PC-9 (cell line): ENCODE results near the gene TOR4A. TPM values are rescaled to one million over a fixed set of nuclear protein-coding genes. Genes with fewer than 3 reads are reported as not detected.
A peak's percentile ranks its signal among the peaks of the same experiment; 100 is the strongest.

ENCODE experiments used
- Bru-seq: library from RNA; stranded (reverse); fragments of 400-500 nt; gene quantifications from one replicate; lab custom pipeline; 2021; lab: Mats Ljungman, UMichigan
- BruChase-seq, 2 experiments: library from RNA; stranded (reverse); fragments of 400-500 nt; gene quantifications; one replicate each; lab custom pipeline; 2021; lab: Mats Ljungman, UMichigan
- BruUV-seq: library from RNA; stranded (reverse); fragments of 400-500 nt; replicated peaks from 2 replicates; lab custom pipeline; 2021; lab: Mats Ljungman, UMichigan
- CTCF ChIA-PET: fragments of 300-600 bp; sonication (Branson Sonifier 250); formaldehyde crosslinking; loops from one replicate; lab custom pipeline; 2022; ENCODE audit warnings: antibody characterized with exemption; lab: Charles Lee
- POLR2A ChIA-PET: fragments of 300-600 bp; sonication (Branson Sonifier 250); formaldehyde crosslinking; loops from one replicate; lab custom pipeline; 2022; ENCODE audit warnings: antibody characterized with exemption; ENCODE audit not compliant: unreplicated experiment; lab: Charles Lee
- DNase-seq, 2 experiments: peaks; one replicate each; pipeline versions ENCODE4 v3.0.0 to v3.0.0-alpha.2; 2015 to 2022; ENCODE audit warnings: mixed read lengths in 1 of 2
- H2AFZ ChIP-seq: fragments of 200-600 bp; sonication (generic); 2 replicates; pipeline ENCODE4 v1.8.1; 2017; ENCODE audit warnings: antibody characterized with exemption
- H3F3A ChIP-seq: fragments of 200-600 bp; sonication (generic); 2 replicates; pipeline ENCODE4 v1.8.1; 2017; ENCODE audit warnings: antibody characterized with exemption, mild to moderate bottlenecking, low read depth; ENCODE audit not compliant: insufficient read depth
- H3K27ac ChIP-seq: fragments of 200-600 bp; sonication (generic); 2 replicates; pipeline ENCODE4 v1.6.1; 2016; ENCODE audit warnings: mixed run types
- H3K27me3 ChIP-seq: fragments of 200-600 bp; sonication (generic); 2 replicates; pipeline ENCODE4 v1.6.1; 2016; ENCODE audit warnings: low read depth, mixed run types; ENCODE audit not compliant: insufficient read depth
- H3K36me3 ChIP-seq: fragments of 200-600 bp; sonication (generic); 2 replicates; pipeline ENCODE4 v1.6.1; 2016; ENCODE audit warnings: low read depth, mixed run types
- H3K4me1 ChIP-seq: fragments of 200-600 bp; sonication (generic); replicated peaks from 2 replicates; pipeline ENCODE4 v1.6.1; 2016; ENCODE audit warnings: mixed run types; ENCODE audit not compliant: insufficient read depth
- H3K4me2 ChIP-seq: fragments of 200-600 bp; sonication (generic); 2 replicates; pipeline ENCODE4 v1.6.1; 2017; ENCODE audit warnings: mixed run types
- H3K4me3 ChIP-seq: fragments of 200-600 bp; sonication (generic); 2 replicates; pipeline ENCODE4 v1.6.1; 2016; ENCODE audit warnings: mixed run types
- H3K79me2 ChIP-seq: fragments of 200-600 bp; sonication (generic); 2 replicates; pipeline ENCODE4 v1.6.1; 2017; ENCODE audit warnings: low read depth, mixed run types
- H3K9me2 ChIP-seq: fragments of 200-600 bp; sonication (generic); 2 replicates; pipeline ENCODE4 v1.8.1; 2017; ENCODE audit warnings: mild to moderate bottlenecking; ENCODE audit not compliant: insufficient read depth
- H3K9me3 ChIP-seq: fragments of 200-600 bp; sonication (generic); 2 replicates; pipeline ENCODE4 v1.8.1; 2016; ENCODE audit warnings: low read depth; ENCODE audit not compliant: insufficient read depth
- H4K20me1 ChIP-seq: fragments of 200-600 bp; sonication (generic); 2 replicates; pipeline ENCODE4 v1.8.1; 2017; ENCODE audit not compliant: insufficient read depth
- CTCF ChIP-seq: fragments of 200-600 bp; sonication (generic); conservative IDR thresholded peaks from 2 replicates; pipeline ENCODE4 v1.6.1; 2017; ENCODE audit warnings: mixed run types, antibody characterized with exemption, mild to moderate bottlenecking, moderate library complexity
- EZH2 ChIP-seq: fragments of 200-600 bp; sonication (generic); IDR thresholded peaks from 2 replicates; pipeline ENCODE4 v1.8.0; 2017; ENCODE audit warnings: antibody characterized with exemption, low read depth
- intact Hi-C: fragments of 100-400 bp; cut with micrococcal nuclease; formaldehyde crosslinking; loops from one replicate; pipeline ENCODE4 v1.10.0; 2022; ENCODE audit not compliant: unreplicated experiment
- long read RNA-seq: library from polyadenylated mRNA; stranded (forward); transcript quantifications from one replicate; pipeline ENCODE4 v2.0.0, GENCODE V29; 2022
- total RNA-seq: library from RNA; stranded (reverse); gene quantifications from 2 replicates; pipeline ENCODE4 v1.2.3, GENCODE V29; 2021

Gene TOR4A
- total RNA-seq (48.9 and 59.9 TPM in 2 replicates), Bru-seq, nascent RNA (percentile 64 among the genes with signal in this experiment), BruChase-seq, experiment 1, labeled RNA remaining after a 2-hour chase (percentile 85 among the genes with signal in this experiment), BruChase-seq, experiment 2, labeled RNA remaining after a 6-hour chase (percentile 95 among the genes with signal in this experiment)
- long read RNA-seq, full-length matches to known transcripts: 16 of 40 reads
- long read RNA-seq, partial matches to known transcripts: 24 of 40 reads
- long read RNA-seq, other reads (novel, unspliced or antisense): 0 of 40 reads

- Histone ChIP-seq H3K36me3 (peaks cover 5% of the 10 kb centered on the region; the same call in 1 of the 2 replicates), H3K9me2 (no peaks in the 10 kb centered on the region), H3F3A (peaks cover 24% of the 10 kb centered on the region), H3K79me2 (peaks cover 26% of the 10 kb centered on the region; the same call in 1 of the 2 replicates), H3K4me1 (peaks cover 16% of the 10 kb centered on the region), H3K27ac (peak within 1 kb of the TSS; percentile 60), H3K4me3 (peak within 1 kb of the TSS; percentile 89), H4K20me1 (peaks cover 6% of the 10 kb centered on the region; the same call in 1 of the 2 replicates), H3K9me3 (no peaks in the 10 kb centered on the region), H2AFZ (peak within 1 kb of the TSS; percentile 74), H3K4me2 (peak within 1 kb of the TSS; percentile 83), H3K27me3 (no peaks in the 10 kb centered on the region)
- peak; percentile 90 to 98 for DNase-seq
- intact Hi-C loops: loop anchor here (2.0 kb wide), 2 partner anchors 37 to 51 kb away; partner anchors contain the start of genes RNF224 and TUBB4B
- no TSS peak for BruUV-seq
- ChIA-PET POLR2A (interaction anchor here (0.6 to 1.3 kb wide), 9 partner anchors 9 to 264 kb away, joined by 3 to 9 read pairs (median 4); partner anchors contain the start of genes NRARP and TUBB4B), CTCF (interaction anchor here (0.5 to 1.1 kb wide), 6 partner anchors 25 to 254 kb away, joined by 3 to 11 read pairs (median 5); partner anchors contain the start of gene NRARP)
- TF ChIP-seq CTCF (no peak; the same call in 1 of the 2 replicates), EZH2 (no peak)
Observed at GRCh38 chr9:137277329-137278041, at the start of gene TOR4A. TOR4A (plus strand) TSS chr9:137277726; CDS start chr9:137278690, 964 bp downstream.

DNA sequence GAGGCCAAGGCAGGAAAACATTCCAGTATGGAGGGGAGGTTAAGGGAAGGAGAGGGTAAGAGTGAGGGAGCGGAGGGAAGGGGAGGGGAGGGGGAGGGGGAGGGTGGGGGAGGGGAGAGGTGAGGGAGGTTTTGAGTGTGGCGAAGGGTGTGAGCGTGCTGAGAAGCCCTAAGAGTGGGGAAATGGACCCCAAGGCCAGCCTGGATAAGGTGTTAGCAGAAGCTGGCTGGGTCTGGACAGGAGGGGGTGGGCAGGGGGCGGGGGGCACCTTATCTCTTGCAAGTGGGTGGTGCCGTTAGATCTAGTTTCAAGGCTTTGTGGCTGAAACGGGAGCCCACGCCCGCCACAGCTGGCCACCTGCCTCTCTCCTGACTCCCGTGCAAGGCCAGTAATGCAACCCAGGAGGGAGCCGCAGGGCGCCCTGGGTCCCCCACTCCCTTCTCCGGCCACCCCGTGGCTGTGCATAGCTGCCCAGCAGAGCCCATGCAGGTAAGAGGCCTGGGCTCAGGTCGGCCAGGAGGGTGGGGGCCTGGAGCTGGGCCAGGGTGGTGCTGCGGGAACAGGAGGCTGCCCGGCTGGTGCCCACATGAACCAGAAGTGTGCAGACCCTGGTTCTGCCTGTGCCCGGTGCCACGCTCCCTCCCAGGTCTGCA, 49.5 kb upstream of the TOR4A start:
- ChIA-PET CTCF (interaction anchor here (0.6 to 2.3 kb wide), 5 partner anchors 9 to 410 kb away, joined by 3 to 15 read pairs (median 3); partner anchors contain the start of gene SSNA1), POLR2A (interaction anchor here (0.5 to 1.5 kb wide), 5 partner anchors 13 to 39 kb away, joined by 3 to 7 read pairs (median 4); partner anchors contain the start of gene TUBB4B)
- H3K9me2 ChIP-seq: no peaks in the 10 kb centered on the region
- H3K27me3 ChIP-seq: no peaks in the 10 kb centered on the region
- H3K36me3 ChIP-seq: no peaks in the 10 kb centered on the region
- no peaks in the 10 kb centered on the region for H3K9me3 ChIP-seq
- H3K27ac ChIP-seq: peak overlapping the region; percentile 79
- H3K4me2 ChIP-seq: peak overlapping the region; percentile 99
- TF ChIP-seq CTCF (no peak), EZH2 (no peak)
- peak overlapping the region; percentile 29; the same call in 1 of the 2 replicates for H3K4me3 ChIP-seq
- no peak overlapping the region for H2AFZ ChIP-seq
- intact Hi-C loops: loop anchor here (1.0 to 2.0 kb wide), 6 partner anchors 29 to 181 kb away; partner anchors contain the start of genes ANAPC2, NPDC1, SAPCD2 and SSNA1
- DNase-seq: peak in 1 of 2 experiments; percentile 67
- no peaks in the 10 kb centered on the region for H4K20me1 ChIP-seq
- H3K4me1 ChIP-seq: peaks cover 55% of the 10 kb centered on the region
- H3K79me2 ChIP-seq: peaks cover 7% of the 10 kb centered on the region; the same call in 1 of the 2 replicates
- peaks cover 43% of the 10 kb centered on the region for H3F3A ChIP-seq
- BruUV-seq: no TSS peak
